NCI-H82 (cell line): Measurements from ENCODE around the gene LLCFC1.
A peak's percentile ranks its signal among the peaks of the same experiment; 100 is the strongest.

Experiments used
- DNase-seq: peaks from one replicate; lab custom pipeline; 2025; lab: John Stamatoyannopoulos, UW

Gene LLCFC1

DNA sequence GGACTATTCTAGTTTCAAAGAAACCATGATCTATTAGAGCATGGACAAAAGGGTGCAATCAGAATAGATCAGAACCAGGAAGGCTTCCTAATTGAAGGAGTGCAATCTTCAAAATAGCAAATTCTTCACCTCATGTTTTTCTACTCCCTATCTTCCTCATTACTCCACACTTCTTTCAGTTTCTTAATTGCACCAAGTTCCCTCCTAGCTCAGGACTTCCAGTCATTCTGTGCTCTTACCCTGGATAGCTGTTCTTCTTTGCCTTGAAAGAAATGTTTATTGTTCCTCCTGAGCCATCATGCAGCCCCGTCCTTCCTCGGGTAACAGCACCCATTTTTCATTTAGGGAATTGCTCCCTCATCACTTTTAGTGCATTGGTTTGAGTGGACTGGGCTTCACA lies 28.8 kb upstream of the LLCFC1 start:
- no peak for DNase-seq

- DNase-seq, result no peak
These were observed 26.2 kb upstream of the LLCFC1 start for GRCh38 chr7:142913051-142913450.

- no peak for DNase-seq
These were observed 25.7 kb upstream of the LLCFC1 start for GRCh38 chr7:142913566-142913965.

DNA sequence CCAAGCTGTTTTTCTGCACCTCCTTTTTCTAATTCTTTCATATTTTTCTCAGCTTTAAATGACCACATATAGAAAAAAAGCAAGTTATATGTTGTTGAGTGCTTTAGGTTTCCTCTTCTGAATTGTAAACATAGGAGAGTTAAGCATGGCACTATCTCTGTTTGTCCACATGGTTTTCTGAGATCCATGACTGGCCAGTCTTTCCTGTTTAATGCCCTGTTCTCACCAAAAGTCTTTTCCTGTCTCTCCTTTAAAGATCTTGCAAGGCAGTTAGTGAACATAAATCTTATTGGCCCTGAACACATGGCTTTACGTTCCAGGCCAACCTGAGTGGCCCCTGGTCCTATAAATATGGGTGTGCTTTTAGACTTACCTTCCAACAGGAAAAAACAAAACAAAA lies 25.2 kb upstream of the LLCFC1 start:
- DNase-seq, result no peak

- DNase-seq, result no peak
These were observed 24.0 kb upstream of the LLCFC1 start for GRCh38 chr7:142915315-142915714.

- DNase-seq, result no peak
These were observed 22.8 kb upstream of the LLCFC1 start for GRCh38 chr7:142916508-142916907.

DNA sequence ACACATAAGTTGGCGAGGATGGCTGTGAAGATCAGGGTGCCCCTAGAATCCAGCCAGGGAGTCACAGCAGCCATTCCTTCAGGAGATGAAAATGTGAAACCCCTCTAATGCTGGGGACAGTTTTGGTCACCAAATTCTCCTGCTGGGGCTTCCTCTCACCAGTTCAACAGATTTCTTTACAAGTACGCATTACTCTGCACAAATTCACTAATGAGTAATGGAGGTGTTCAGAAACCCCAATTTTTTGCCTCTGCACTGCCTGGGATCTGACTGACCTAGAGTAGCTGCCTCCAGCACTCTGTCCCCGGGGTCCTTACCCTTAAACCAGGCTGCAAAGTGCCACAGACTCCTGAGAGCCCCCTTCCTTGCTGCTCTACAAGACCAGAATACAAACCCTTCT lies 21.8 kb upstream of the LLCFC1 start:
- DNase-seq, result no peak

DNA sequence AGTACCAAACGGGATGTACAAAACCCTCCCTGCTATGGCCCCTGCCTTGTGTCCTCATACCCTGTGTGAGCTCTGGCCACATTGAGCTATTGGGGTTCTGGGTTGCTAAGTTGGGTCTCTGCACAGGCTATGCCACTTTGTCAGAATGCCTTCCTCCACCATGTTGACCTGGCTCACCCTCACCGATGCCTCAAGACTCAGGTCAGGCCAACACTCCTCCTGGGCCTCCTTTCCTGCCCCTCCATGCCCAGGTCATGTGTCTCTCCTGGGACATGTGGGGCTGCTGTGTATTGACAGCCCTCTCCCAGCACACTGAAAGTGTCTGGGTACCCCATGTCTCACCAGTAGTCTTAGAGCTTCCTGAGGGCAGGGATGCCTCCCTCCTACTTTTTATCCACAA lies 20.4 kb upstream of the LLCFC1 start:
- DNase-seq, result no peak

DNA sequence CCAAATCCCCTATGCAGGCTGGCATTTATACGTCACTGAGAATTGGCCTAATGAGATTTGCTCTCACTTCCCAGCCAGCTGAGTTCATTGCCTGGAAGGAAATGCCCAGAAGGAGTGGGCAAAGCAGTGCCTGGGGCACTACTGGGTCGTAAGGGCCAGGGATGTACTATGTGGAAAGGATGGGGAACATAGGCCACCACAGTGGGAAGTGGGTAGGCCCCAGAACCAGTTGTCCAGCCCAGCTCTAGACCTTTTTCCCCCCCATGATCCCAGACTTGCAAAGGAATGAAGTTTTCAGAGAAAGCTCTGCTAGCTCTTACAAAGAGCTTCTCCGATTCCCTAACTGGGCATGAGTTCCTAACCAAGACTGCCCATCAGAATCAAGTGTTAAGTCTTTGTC lies 19.6 kb upstream of the LLCFC1 start:
- peak; percentile 68 for DNase-seq

GRCh38 chr7:142923391-142923790 lies 15.9 kb upstream of the LLCFC1 start:
- DNase-seq, result no peak

GRCh38 chr7:142925413-142925812 lies 13.9 kb upstream of the LLCFC1 start:
- DNase-seq, result peak; percentile 16

- DNase-seq, result no peak
These were observed 12.1 kb upstream of the LLCFC1 start for GRCh38 chr7:142927085-142927745.

GRCh38 chr7:142927949-142928348 lies 11.3 kb upstream of the LLCFC1 start:
- DNase-seq, result no peak

DNA sequence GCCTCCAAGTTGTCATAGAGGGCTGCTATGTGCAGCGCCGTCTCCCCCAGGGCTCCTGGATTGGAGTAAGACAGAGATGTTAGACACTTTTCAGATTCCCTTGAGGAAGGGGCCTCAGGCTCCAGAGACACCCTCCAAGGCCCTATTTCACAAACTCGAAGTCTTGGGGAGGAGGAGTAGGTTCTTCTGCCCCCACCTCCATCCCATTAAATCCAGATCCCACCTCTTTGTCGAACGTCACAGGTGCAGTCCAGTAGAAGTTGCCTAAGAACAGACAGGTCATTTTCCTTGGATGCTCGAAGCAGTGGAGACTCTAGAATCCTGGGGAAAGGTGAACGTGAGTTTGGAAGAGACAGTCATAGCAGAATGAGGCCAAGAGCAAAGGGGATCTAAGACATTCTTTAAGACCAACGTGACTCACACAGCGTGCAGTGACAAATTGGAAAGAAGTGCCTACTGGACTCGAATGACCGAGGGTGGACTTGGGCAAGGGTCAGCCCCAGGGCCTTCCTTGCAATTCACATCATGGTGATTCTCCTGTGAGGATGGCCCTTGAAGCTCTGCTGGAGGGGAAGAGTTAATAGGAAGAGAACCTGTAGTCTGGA lies 9.1 kb upstream of the LLCFC1 start:
- DNase-seq, result no peak

DNA sequence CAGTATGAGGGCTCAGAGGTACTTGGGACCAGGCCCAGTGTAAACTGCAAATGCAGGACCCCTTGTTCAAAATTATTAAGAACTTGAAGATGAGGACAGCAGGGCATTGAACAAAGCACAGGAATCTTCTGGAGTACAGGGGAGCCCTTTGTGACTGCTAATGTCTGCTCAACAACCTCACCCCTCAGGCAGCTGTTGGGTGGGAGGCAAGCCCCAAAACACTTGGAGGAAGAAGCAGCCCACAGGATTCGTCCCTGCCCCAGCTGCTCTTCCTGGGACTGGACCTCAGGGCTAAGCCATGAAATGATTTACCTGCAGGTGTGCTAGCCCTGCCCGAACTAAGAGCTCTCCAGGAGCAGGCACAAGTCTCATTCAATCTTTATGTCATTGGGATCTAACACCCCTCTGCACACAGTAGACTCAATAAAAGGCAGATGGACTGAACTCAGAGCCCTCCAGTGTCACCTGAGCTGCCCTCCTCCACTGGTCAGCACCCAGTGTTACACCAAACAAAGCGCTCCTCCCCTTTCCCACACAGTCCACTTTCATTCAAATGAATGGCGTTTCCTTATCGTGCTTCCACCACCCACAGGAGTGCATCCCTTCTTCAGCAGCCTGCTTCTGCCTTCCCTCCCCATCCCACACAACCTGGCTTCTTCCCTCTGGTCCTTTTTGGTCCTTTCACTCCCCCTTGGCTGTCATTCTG lies 6.7 kb upstream of the LLCFC1 start:
- DNase-seq, result no peak

DNA sequence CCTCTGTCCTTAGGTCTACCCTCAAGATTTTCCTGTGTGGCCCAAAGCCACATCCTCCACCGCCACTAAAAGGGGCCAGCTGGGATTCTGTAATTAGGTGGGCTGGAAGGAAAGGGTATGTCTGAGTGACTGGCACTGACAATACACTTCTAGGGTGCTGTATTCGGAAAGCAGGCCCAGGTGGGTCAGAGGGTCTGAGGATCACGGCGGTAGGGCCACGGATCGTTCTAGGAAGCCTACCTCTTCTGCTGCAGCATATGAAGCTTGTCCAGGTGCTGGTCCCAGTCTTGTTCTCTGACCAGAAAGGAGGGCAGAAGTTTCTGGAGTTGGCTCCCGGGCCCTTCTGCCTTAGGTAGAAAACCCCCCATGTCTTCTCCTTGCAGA lies 6.2 kb upstream of the LLCFC1 start:
- no peak for DNase-seq

GRCh38 chr7:142933624-142934023 lies 5.7 kb upstream of the LLCFC1 start, which contains the start of gene TRPV5:
TRPV5 (minus strand) TSS chr7:142933746; CDS start chr7:142933459, 287 bp downstream.
- DNase-seq, result no peak

GRCh38 chr7:142934056-142934455 lies 5.2 kb upstream of the LLCFC1 start:
- no peak for DNase-seq

DNA sequence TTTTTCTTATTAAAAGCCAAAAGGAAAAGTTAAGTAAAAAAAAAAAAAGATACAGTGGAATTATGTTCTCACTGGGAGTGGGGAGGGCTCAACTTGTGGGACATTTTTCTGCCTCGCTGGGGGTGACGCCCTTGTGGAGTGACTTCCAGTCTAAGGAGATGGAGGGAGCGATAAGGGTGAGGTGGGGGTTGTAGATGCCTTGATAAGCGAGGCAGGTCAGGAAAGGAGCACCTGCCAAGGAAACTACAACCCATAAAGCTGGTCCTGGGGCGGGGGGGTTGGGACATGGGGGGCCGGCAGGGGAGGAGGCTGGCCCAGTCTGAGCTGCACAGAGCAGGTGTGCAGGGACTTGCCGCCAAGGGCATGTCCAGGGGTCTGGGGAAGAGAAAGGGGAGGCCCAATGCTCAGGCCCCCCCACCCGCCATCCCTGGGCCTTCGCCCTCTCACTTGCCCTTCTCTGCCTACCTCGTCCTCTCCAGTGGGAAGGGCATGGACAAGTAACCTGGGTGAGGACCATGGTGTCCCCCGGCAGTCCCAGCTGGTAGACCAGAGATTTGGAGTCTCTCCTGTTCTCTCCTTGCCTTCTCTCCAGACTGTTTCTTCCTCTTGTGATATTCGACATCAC lies 3.2 kb upstream of the LLCFC1 start:
- DNase-seq, result no peak

- no peak for DNase-seq
These were observed 673 bp upstream of the LLCFC1 start for GRCh38 chr7:142938611-142939010.

- no peak for DNase-seq
These were observed 1.8 kb downstream of the LLCFC1 start for GRCh38 chr7:142940966-142941535.

- no peak for DNase-seq
These were observed 2.3 kb downstream of the LLCFC1 start for GRCh38 chr7:142941541-142941940.

DNA sequence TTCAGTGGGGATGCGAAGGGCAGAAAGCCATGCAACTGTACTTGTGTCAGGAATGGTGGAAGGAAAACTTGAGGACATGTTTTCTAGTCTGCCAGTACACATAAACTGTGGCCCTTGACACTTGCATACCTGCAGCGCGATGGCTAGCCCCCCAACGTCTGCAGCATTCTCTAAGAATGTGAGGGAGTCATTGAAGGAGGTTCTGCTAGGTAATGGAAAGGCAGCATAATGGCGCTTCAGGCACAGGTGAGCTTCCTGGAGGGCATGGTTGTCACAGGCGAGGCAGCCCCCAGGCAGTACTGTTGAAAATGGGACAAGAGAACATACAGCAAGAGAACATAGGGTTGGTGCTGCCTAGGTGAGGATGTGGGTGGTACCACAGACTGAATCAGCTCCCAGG lies 3.5 kb downstream of the LLCFC1 start:
- no peak for DNase-seq
